ENCODE measurements around the gene SH2B2. TPM values are rescaled to one million over a fixed set of nuclear protein-coding genes. Genes with fewer than 3 reads are reported as not detected.
A peak's percentile ranks its signal among the peaks of the same experiment; 100 is the strongest.
"Not testable (repeated sequence)": the region's sequence is repeated elsewhere in the genome, so short reads cannot be mapped to it uniquely, and the experiment has no call there.

SH2B2 gene
- polyA plus RNA-seq, 1 donor: 17.7 TPM

DNA sequence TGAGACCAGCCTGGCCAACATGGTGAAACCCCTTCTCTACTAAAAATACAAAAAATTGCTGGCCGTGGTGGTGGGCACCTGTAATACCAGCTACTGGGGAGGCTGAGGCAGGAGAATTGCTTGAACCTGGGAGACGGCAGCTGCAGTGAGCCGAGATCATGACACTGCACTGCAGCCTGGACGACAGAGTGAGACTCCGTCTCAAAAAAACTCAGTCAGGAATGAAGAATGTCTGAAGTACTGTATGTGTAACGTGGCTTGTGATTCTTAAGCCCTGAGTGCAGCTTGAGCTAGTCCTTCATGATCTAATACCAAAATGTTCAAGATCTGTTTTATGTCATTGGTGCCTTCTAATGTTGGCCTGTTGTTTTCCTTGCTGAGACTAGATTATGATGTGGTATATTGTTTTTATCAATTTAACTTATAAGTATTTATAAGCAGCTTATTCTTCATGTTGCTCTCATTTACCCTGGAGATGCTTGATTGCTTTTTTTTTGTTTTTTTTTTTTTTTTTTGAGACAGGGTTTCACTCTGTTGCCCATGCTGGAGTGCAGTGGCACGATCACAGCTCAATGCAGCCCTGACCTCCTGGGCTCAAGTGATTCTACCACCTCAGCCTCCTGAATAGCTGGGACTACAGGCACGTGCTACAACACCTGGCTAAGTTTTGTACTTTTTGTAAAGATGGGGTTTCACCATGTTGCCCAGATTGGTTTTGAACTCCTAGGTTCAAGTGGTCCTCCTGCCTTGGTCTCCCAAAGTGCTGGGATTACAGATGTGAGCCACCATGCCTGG lies 44.2 kb downstream of the SH2B2 start:
- not testable (repeated sequence) for DNase-seq (ENCODE audit: low read depth)

DNA sequence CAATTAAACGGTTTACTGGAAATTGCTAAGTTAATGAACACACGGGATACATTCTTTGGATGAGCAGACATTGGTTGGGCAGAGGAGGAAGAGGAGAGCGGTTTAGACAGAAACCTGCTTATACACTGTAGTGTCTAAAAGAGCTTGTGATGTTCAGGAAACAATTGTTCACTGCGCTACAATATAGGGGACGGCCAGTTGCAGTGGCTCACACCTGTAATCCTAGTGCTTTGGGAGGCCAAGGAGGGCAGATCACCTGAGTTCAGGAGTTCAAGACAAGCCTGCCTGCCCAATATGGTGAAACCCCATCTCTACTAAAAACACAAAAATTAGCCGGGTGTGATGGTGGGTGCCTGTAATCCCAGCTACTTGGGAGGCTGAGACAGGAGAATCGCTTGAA lies 48.9 kb downstream of the SH2B2 start:
- DNase-seq (ENCODE audit: low read depth): not testable (repeated sequence)

DNA sequence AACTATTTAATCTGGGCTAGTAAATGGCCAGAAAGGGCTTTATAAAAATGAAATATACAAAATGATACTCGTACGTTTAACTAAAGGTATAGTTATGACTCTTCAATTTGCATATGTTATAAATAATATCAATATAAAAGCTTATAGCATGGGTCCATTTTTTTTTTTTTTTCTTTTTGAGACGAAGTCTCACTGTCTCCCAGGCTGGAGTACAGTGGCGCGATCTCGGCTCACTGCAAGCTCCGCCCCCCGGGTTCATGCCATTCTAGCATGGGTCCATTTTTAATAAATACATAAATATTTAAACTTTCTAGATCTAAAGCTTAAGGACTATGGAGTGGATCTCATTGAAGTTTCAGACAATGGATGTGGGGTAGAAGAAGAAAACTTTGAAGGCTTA lies 50.3 kb downstream of the SH2B2 start:
- DNase-seq (ENCODE audit: low read depth): not testable (repeated sequence)

DNA sequence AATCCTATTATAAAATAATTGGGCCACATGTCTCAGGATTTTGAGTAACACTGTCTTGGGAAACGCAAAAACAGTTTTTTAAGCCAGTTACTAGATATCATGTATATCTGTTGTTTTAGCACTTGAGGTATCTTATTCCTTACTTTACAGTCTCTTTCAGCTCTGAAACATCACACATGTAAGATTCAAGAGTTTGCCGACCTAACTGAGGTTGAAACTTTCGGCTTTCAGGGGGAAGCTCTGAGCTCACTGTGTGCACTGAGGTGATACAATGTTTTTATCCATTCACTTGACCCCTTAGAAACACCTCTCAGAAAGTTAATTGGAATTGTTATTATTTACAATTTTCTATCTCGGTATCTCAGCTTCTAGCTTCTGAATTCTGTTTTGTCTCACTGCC lies 50.8 kb downstream of the SH2B2 start:
- DNase-seq (ENCODE audit: low read depth): not testable (repeated sequence)

DNA sequence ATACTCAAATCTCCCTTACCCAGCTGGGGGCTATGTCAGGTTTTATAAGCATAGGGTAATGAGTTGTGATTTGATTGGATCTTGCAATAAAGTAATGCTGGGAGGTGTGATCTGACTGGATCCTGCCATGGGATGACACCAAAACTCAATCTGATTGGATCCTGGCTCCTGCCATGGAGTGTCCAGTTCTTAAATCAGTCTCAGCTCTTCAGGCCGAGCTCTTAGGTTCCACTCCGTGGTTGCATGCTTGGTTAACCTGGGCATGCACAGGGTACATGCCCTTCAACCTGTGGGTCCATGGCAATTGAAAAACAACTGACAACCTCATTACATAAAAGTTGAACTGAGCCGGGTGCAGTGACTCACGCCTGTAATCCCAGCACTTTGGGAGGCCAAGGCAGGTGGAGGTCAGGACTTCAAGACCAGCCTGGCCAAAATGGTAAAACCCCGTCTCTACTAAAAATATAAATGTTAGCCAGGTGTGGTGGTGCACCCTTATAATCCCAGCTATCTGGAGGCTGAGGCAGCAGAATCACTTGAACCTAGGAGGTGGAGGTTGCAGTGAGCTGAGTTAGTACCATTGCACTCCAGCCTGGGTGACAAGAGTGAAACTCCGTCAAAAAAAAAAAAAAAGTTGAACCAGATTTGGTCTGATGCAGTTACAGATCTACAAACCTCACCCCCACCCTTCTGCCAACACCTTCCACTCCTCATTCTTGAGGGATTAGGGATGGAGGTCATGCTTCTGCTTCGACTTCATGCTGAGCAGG lies 54.1 kb downstream of the SH2B2 start:
- not testable (repeated sequence) for DNase-seq (ENCODE audit: low read depth)

DNA sequence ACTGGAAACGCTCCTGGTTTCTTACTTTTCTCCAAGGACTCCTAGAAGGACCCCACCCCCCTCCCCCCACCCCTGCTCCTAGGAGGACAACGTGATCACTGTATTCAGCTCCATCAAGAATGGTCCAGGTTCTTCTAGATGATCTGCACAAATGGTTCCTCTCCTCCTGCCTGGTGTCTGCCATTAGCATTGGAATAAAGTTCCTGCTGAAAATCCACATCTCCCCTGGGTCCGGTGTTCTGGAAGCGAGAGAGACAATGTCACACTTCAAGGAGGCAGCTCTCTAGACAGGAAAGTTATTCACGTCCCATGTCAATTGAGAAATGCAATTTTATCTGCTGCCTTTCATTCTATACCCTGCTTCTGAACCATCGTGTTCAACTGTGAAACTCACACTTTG lies 60.3 kb downstream of the SH2B2 start:
- DNase-seq (ENCODE audit: low read depth): not testable (repeated sequence)

DNA sequence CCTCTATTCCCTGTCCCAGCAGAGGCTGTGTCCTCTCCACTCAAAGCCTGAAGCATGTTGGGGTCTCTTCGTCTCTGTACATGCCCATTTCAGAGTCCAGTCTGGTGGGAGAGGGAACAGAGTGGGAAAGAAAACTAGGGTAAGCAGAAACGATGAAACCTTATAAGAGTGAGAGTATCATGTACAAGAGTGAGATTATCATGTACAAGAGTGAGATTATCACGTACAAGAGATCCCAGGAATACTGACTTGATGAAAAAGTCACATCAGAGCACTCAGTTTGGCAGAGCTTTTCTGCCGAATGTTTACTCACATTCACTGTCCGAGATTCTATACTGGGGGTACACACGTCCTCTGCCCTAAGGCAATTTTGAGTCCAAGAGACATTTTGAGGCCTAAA lies 69.7 kb downstream of the SH2B2 start, which contains the start of gene SPDYE6:
TSS of gene SPDYE6 (minus strand) at position 101 of the 400 bp plus-strand sequence. CDS start 421 bp downstream, outside the sequence.
- not testable (repeated sequence) for DNase-seq (ENCODE audit: low read depth)

DNA sequence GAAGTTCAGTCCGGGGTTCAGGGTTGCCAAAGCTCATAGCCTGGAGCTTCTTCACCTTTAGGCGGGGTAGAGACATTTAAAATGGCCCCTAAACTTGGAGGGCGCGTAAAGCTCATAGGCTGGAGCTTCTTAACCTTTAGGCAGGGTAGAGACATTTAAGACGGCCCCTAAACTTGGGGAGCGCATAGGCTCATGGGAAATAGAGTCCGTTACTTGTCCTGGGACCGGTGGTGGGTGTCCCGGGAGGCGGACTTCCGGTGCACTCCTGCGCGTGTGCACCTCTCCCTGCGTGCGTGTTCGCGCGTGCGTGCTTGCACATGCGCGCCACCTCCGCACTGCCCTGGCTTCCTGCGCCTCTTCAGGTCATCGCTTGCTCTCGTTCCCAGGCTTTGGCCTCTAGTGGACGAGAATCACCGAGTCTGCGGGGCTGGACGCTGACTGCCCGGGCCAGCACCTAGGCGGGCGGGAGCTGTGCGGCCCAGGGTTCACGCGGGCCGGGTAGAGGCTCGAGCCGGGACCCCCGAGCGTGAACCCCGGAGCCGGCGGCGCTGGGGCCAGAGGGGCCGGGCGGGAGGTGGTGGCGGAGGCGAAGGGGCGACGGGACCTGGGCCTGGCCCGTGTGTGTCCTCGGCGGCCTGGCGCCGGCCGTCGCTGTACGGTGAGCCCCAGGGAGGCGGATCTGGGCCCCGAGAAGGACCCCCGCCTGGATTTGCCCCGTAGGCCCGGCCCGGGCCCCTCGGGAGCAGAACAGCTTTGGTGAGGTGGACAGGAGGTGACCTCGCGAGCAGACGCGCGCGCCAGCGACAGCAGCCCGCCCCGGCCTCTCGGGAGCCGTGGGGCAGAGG lies 77.1 kb downstream of the SH2B2 start:
- peak; percentile 94 for DNase-seq (ENCODE audit: low read depth)

DNA sequence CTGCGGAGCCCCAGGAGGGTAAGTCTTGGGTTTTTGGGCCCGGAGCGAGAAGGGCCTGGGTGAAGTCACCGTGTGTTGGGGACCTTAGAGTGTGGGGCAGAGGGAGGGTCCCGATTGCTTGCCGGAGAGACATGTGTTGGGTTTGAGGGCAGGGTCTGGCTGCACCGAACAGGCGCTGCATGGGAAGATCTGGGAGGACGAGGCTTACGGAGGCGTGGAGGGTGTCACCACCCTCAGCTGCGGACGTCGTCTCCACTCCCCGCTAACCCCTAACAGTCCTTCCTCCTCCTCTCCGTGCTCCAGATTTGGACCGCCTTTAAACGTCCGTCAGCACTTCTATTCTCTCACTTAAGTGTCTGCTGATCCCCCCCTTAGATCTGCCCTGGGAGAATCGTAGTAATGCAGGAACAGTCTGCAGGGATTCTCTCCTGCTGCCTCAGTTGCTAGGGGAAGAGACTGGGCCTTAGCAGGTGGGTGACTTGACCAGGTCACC lies 77.8 kb downstream of the SH2B2 start:
- DNase-seq (ENCODE audit: low read depth): not testable (repeated sequence)

DNA sequence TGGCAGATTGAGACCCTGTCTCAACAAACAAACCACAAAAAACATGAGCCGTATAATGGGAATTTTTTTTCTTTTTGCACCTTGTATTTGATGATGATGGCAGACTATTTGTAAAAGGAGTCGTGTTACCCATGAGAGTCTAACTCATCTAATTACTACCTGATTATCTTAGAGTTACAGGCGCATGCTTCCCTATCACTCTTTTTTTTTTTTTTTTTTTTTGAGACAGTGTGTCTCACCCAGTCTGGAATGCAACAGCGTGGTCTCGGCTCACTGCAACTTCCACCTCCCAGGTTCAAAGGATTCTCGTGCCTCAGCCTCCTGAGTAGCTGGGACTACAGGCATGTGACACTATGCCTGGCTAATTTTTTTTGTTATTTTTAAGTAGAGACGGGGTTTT lies 78.7 kb downstream of the SH2B2 start:
- not testable (repeated sequence) for DNase-seq (ENCODE audit: low read depth)

DNA sequence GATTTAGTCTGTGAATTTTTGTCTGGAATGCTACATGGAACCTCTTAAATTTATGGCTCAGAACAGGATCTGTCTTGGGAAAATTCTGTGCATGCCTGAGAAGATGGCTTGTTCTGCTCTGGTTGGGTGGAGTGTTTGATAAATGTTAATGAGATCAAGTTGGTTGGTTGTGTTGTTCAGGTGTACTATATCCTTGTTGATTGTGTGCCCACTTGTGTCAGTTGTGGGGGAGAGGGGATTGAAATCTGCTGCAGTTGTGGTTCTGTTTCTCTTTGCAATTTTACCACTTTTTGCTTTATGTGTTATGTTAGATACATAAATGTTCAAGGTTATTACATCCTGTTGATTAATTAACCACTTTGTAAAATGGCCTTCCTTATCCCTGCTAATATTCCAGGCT lies 83.4 kb downstream of the SH2B2 start:
- DNase-seq (ENCODE audit: low read depth): not testable (repeated sequence)

Other genes with a start within 250 kb of the SH2B2 start
- 5.3 TPM for gene SPDYE6, start 69.6 kb downstream of the SH2B2 start, polyA plus RNA-seq (ENCODE audit: insufficient read length)
- gene PRKRIP1, start 109.5 kb downstream of the SH2B2 start, polyA plus RNA-seq (ENCODE audit: insufficient read length): 27.4 TPM
- gene ORAI2, start 146.7 kb downstream of the SH2B2 start, polyA plus RNA-seq (ENCODE audit: insufficient read length): 7.4 TPM
- 7.9 TPM for gene ALKBH4, start 178.0 kb downstream of the SH2B2 start, polyA plus RNA-seq (ENCODE audit: insufficient read length)
- gene LRWD1, start 178.1 kb downstream of the SH2B2 start, polyA plus RNA-seq (ENCODE audit: insufficient read length): 10.2 TPM
- gene POLR2J, start 192.1 kb downstream of the SH2B2 start, polyA plus RNA-seq (ENCODE audit: insufficient read length): 28.0 TPM
- 20.7 TPM for gene RASA4B, start 230.9 kb downstream of the SH2B2 start, polyA plus RNA-seq (ENCODE audit: insufficient read length)